Tibial nerve (tissue), 4 donors: ENCODE measurements around the gene MRPL34. TPM values are rescaled to one million over a fixed set of nuclear protein-coding genes. Genes with fewer than 3 reads are reported as not detected.

ENCODE experiments used
- DNase-seq, 2 donors: peaks; one replicate each; pipeline ENCODE4 v3.0.0-alpha.2; 2019; ENCODE audit warnings: low spot score in 2 of 2
- H3K27ac ChIP-seq, 4 donors: fragments of 200-600 bp; sonication (generic) in 3 of 4; one replicate each; pipeline ENCODE4 v1.5.1; 2017 to 2019; ENCODE audit warnings: mild to moderate bottlenecking in 1 of 4
- H3K27me3 ChIP-seq, 2 donors: fragments of 200-600 bp; sonication (generic) in 1 of 2; one replicate each; pipeline versions ENCODE4 v1.5.1 to v1.6.0; 2017 to 2019
- H3K36me3 ChIP-seq, 3 donors: fragments of 200-600 bp; sonication (generic); one replicate each; pipeline ENCODE4 v1.5.1; 2018 to 2019
- H3K4me1 ChIP-seq, 4 donors: fragments of 200-600 bp; sonication (generic) in 3 of 4; one replicate each; pipeline ENCODE4 v1.5.1; 2017 to 2019
- H3K4me3 ChIP-seq, 4 donors: fragments of 200-600 bp; sonication (generic) in 3 of 4; one replicate each; pipeline ENCODE4 v1.5.1; 2017 to 2019; ENCODE audit warnings: mild to moderate bottlenecking in 1 of 4, moderate library complexity in 1 of 4
- H3K9me3 ChIP-seq, 4 donors: fragments of 200-600 bp; sonication (generic) in 3 of 4; one replicate each; pipeline ENCODE4 v1.5.1; 2017 to 2019
- EP300 ChIP-seq, 2 donors: sonication (generic); formaldehyde crosslinking; IDR thresholded peaks; one replicate each; pipeline ENCODE4 v1.6.1; 2017; ENCODE audit warnings: antibody characterized with exemption in 2 of 2, mild to moderate bottlenecking in 1 of 2
- POLR2A ChIP-seq, 2 donors: fragments of 450-650 bp; IDR thresholded peaks; one replicate each; pipeline ENCODE4 v1.6.1; 2017; ENCODE audit warnings: antibody characterized with exemption in 2 of 2, mild to moderate bottlenecking in 2 of 2, moderate library complexity in 2 of 2
- WGBS, 2 donors: methylation state at CpG; one replicate each; pipeline ENCODE4 v1.1.5; 2018; 5-methylcytosine and 5-hydroxymethylcytosine counted together
- total RNA-seq, 4 donors: library from RNA; depleted of rRNA; stranded (reverse); fragments of >200 nt; gene quantifications; one replicate each; pipeline ENCODE4 v1.1.0, GENCODE V29; 2016
- TF ChIP-seq, protein P1 (sequence below), 5 experiments: fragments of 200-600 bp in 3 of 5; fragments of 450-650 bp in 2 of 5; sonication (generic) in 3 of 5; IDR thresholded peaks; one replicate each; pipeline ENCODE4 v1.5.1; 2016 to 2019; ENCODE audit warnings: antibody characterized with exemption in 5 of 5, mild to moderate bottlenecking in 3 of 5, moderate library complexity in 2 of 5

Gene MRPL34
- total RNA-seq, 4 donors from 2014 or later = 143 to 187 (median 175) TPM

DNA sequence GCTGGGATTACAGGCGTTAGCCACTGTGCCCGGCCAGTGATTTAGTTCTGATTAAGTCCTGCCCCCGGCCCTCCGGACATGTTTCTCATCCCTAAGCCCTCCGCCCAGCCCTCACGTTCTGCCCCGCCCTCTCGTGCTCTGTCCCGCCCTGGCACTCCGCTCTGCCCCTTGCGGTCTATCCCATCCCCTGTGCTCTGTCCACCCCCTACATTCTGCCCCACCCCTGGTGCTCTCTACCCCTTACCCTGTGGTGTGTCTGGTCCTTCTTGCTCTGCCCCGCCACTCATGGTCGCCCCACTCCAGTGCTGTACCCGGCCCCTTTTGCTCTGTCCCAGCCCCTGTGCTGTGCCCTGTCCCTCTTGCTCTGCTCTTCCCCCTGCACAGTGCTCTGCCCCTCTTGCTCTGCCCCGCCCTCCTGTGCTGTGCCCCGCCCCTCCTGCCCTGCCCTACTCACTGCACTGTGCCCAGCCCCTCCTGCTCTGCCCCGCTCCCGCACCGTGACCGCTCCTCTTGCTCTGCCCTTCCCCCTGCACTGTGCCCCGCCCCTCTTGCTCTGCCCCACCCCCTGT, 34.7 kb downstream of the MRPL34 start:
- Histone ChIP-seq H3K36me3 (peaks cover 0 to 38% (median 0%) of the 10 kb centered on the region in 3 donors), H3K4me1 (peaks cover 0 to 40% (median 10%) of the 10 kb centered on the region in 4 donors), H3K9me3 (no peaks in the 10 kb centered on the region), H3K27me3 (no peaks in the 10 kb centered on the region), H3K27ac (no peak overlapping the region), H3K4me3 (no peak overlapping the region)
- 38 to 68% methylated on average over 21 of the region's 21 CpGs for WGBS, 2 donors
- TF ChIP-seq, protein P1, sequence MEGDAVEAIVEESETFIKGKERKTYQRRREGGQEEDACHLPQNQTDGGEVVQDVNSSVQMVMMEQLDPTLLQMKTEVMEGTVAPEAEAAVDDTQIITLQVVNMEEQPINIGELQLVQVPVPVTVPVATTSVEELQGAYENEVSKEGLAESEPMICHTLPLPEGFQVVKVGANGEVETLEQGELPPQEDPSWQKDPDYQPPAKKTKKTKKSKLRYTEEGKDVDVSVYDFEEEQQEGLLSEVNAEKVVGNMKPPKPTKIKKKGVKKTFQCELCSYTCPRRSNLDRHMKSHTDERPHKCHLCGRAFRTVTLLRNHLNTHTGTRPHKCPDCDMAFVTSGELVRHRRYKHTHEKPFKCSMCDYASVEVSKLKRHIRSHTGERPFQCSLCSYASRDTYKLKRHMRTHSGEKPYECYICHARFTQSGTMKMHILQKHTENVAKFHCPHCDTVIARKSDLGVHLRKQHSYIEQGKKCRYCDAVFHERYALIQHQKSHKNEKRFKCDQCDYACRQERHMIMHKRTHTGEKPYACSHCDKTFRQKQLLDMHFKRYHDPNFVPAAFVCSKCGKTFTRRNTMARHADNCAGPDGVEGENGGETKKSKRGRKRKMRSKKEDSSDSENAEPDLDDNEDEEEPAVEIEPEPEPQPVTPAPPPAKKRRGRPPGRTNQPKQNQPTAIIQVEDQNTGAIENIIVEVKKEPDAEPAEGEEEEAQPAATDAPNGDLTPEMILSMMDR (IDR thresholded peaks at IDR 0.05) = no peak
- DNase-seq = peak in 1 of 2 donors; percentile 51

DNA sequence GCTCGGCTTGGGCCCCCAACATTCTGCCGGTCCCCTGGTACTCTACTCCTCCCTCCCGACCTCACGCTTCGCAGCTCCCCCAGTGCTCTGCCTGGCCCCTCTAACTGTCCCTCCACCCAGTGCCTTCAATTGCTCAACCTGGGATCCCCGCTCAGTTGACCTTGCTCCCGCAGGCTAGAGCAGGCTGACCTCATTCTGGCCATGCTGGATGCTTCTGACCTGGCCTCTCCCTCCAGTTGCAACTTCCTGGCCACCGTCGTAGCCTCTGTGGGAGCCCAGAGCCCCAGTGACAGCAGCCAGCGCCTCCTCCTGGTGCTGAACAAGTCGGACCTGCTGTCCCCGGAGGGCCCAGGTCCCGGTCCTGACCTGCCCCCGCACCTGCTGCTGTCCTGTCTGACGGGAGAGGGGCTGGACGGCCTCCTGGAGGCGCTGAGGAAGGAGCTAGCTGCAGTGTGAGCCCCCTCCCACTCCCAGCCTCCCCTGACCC, 35.2 kb downstream of the MRPL34 start:
- no peak overlapping the region for H3K4me3 ChIP-seq
- H3K9me3 ChIP-seq = no peaks in the 10 kb centered on the region
- H3K27ac ChIP-seq = peak overlapping the region in 1 of 4 donors; percentile 34
- peaks cover 0 to 38% (median 0%) of the 10 kb centered on the region in 3 donors for H3K36me3 ChIP-seq
- H3K4me1 ChIP-seq = peaks cover 0 to 36% (median 9%) of the 10 kb centered on the region in 4 donors
- 51 to 66% methylated on average over 17 of the region's 17 CpGs for WGBS, 2 donors
- DNase-seq = no peak
- H3K27me3 ChIP-seq = no peaks in the 10 kb centered on the region
- TF ChIP-seq EP300 (IDR thresholded peaks at IDR 0.05) (no peak), POLR2A (IDR thresholded peaks at IDR 0.05) (no peak)
- TF ChIP-seq, protein P1 (IDR thresholded peaks at IDR 0.05) = no peak

DNA sequence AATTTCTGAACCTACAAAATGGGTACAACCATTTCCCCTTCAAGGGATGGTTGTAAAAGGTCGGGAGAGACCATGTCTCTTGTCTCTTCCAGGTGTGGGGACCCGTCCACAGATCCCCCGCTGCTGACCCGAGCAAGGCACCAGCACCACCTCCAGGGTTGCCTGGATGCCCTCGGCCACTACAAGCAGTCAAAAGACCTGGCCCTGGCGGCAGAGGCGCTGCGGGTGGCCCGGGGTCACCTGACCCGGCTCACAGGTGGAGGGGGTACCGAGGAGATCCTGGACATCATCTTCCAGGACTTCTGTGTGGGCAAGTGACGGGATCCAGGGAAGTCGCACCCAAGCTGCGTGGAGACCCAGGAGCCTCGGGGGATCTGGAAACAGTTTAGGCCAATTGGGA, 35.7 kb downstream of the MRPL34 start:
- H3K27ac ChIP-seq = peak overlapping the region in 1 of 4 donors; percentile 34
- H3K4me1 ChIP-seq = peaks cover 0 to 36% (median 9%) of the 10 kb centered on the region in 4 donors
- H3K9me3 ChIP-seq = no peaks in the 10 kb centered on the region
- no peak for TF ChIP-seq POLR2A (IDR thresholded peaks at IDR 0.05)
- TF ChIP-seq, protein P1 (IDR thresholded peaks at IDR 0.05) = no peak
- TF ChIP-seq EP300 (IDR thresholded peaks at IDR 0.05) = no peak
- 91% methylated on average over 11 to 15 of the region's 15 CpGs for WGBS, 2 donors
- peaks cover 0 to 38% (median 0%) of the 10 kb centered on the region in 3 donors for H3K36me3 ChIP-seq
- DNase-seq = no peak
- no peaks in the 10 kb centered on the region for H3K27me3 ChIP-seq
- H3K4me3 ChIP-seq = no peak overlapping the region

DNA sequence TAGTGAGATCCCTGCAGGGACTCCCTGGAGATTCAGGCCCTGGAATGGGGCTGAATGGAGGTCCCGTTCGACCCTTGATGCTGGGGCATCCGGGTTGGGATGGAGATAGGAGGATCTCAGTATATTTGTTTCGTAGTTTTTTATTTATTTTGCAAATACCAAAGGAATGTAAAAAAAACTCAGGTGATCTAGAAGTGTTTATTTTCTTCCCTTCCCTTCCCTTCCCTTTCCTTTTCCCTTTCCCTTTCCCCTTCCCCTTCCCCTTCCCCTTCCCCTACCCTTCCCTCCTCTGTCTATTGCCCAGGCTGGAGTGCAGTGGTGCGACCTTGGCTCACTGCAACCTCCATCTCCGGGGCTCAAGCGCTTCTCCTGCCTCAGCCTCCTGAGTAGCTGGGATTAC, 36.2 kb downstream of the MRPL34 start:
- TF ChIP-seq, protein P1 (IDR thresholded peaks at IDR 0.05) = no peak
- no peak for TF ChIP-seq POLR2A (IDR thresholded peaks at IDR 0.05)
- no peak for TF ChIP-seq EP300 (IDR thresholded peaks at IDR 0.05)
- Histone ChIP-seq H3K9me3 (no peaks in the 10 kb centered on the region), H3K36me3 (peaks cover 0 to 38% (median 0%) of the 10 kb centered on the region in 3 donors), H3K27ac (no peak overlapping the region), H3K4me3 (no peak overlapping the region), H3K4me1 (peaks cover 0 to 39% (median 9%) of the 10 kb centered on the region in 4 donors), H3K27me3 (no peaks in the 10 kb centered on the region)
- 80 to 82% methylated on average over 7 of the region's 7 CpGs for WGBS, 2 donors
- DNase-seq = no peak

DNA sequence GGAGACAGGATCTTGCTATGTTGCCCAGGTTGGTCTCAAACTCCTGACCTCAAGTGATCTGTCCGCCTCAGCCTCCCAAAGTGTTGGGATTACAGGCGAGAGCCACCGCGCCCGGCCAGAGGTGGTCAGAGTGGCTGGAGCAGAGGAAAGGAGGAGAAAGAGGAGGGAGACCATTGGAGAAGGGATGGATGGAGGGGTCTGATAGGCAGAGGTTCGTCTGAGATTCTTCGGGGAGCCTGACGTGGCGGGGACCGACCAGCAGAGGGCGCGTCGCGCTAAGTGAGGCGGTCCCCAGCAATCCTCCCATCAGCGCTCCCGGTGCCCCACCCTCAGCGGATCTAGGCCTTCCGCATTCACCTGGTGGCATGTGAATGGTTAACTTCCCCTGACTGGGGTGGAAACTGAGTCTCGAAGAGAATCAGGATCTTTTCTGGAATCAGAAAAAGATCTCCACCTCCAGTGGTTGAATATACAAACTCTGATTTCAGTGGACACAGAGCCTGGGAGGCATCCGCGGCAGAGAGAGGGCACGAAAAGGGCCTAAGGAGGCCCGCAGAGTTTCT, 40.5 kb downstream of the MRPL34 start:
- Histone ChIP-seq H3K4me1 (peaks cover 0 to 34% (median 3%) of the 10 kb centered on the region in 4 donors), H3K27ac (peak overlapping the region in 2 of 4 donors; percentile 1 to 69), H3K36me3 (peaks cover 0 to 24% (median 0%) of the 10 kb centered on the region in 3 donors), H3K9me3 (no peaks in the 10 kb centered on the region), H3K27me3 (peaks cover 0 to 10% of the 10 kb centered on the region in 2 donors), H3K4me3 (no peak overlapping the region)
- DNase-seq = peak; percentile 66 to 80
- 11 to 15% methylated on average over 24 of the region's 24 CpGs for WGBS, 2 donors
- TF ChIP-seq EP300 (IDR thresholded peaks at IDR 0.05) = peak in 1 of 2 donors; percentile 27
- TF ChIP-seq, protein P1 (IDR thresholded peaks at IDR 0.05) = peak; percentile 93 to 95 (median 94)
- TF ChIP-seq POLR2A (IDR thresholded peaks at IDR 0.05) = no peak
